ENCODE data around the gene TCF7L2. TPM values are rescaled to one million over a fixed set of nuclear protein-coding genes. Genes with fewer than 3 reads are reported as not detected.

The TCF7L2 gene
- total RNA-seq, 1 experiment from 2014 or later, result 45.2 TPM

- ChIA-PET CTCF (no interaction called here), POLR2A (no interaction called here)
- Histone ChIP-seq H3K4me1 (ENCODE audit: control insufficient read depth, insufficient read depth, low read length) (peaks cover 56% of the 10 kb centered on the region), H3K27me3 (ENCODE audit: control insufficient read depth, insufficient read depth, low read length) (no peaks in the 10 kb centered on the region), H3K36me3 (ENCODE audit: control insufficient read depth, insufficient read depth, low read length) (no peaks in the 10 kb centered on the region), H3K27ac (ENCODE audit: low read length) (peak overlapping the region; percentile 71), H3K4me3 (ENCODE audit: low read depth in 2 of 2, low read length in 2 of 2) (no peak overlapping the region), H3K9me3 (ENCODE audit: control insufficient read depth, insufficient read depth, low read depth, low read length) (no peaks in the 10 kb centered on the region)
- TF ChIP-seq POLR2AphosphoS5 (IDR thresholded peaks at IDR 0.05; ENCODE audit: low read depth, low read length) (no peak), REST (IDR thresholded peaks at IDR 0.05; ENCODE audit: insufficient read depth in 1 of 2, low read depth in 2 of 2, low read length in 1 of 2) (no peak), CTCF (IDR thresholded peaks at IDR 0.05) (no peak)
- intact Hi-C loops (cut with micrococcal nuclease; ENCODE audit: unreplicated experiment), result no loop called here
- DNase-seq (ENCODE audit: low read depth, low spot score), result no peak
- no TSS peak for BruUV-seq (replicated peaks)
- in situ Hi-C loops (cut with HindIII; ENCODE audit: low pct_unique_long_range_greater_than_20kb, low sequenced_read_pairs), result no loop called here
- ATAC-seq, result peak; percentile 19; the same call in 1 of the 2 replicates
Observed at GRCh38 chr10:113027230-113027573, 77.2 kb downstream of the TCF7L2 start.

- Histone ChIP-seq H3K27ac (ENCODE audit: low read length) (peak overlapping the region; percentile 71), H3K4me3 (ENCODE audit: low read depth in 2 of 2, low read length in 2 of 2) (no peak overlapping the region), H3K4me1 (ENCODE audit: control insufficient read depth, insufficient read depth, low read length) (peaks cover 54% of the 10 kb centered on the region), H3K9me3 (ENCODE audit: control insufficient read depth, insufficient read depth, low read depth, low read length) (no peaks in the 10 kb centered on the region), H3K36me3 (ENCODE audit: control insufficient read depth, insufficient read depth, low read length) (no peaks in the 10 kb centered on the region), H3K27me3 (ENCODE audit: control insufficient read depth, insufficient read depth, low read length) (no peaks in the 10 kb centered on the region)
- DNase-seq (ENCODE audit: low read depth, low spot score) (no peak), ATAC-seq (peak; percentile 35)
- ChIA-PET CTCF (no interaction called here), POLR2A (no interaction called here)
- intact Hi-C loops (cut with micrococcal nuclease; ENCODE audit: unreplicated experiment), result no loop called here
- BruUV-seq (replicated peaks), result no TSS peak
- in situ Hi-C loops (cut with HindIII; ENCODE audit: low pct_unique_long_range_greater_than_20kb, low sequenced_read_pairs), result no loop called here
- TF ChIP-seq SIN3A (IDR thresholded peaks at IDR 0.05; ENCODE audit: borderline replicate concordance, insufficient read depth, low read depth, low read length), result no peak
- TF ChIP-seq REST (IDR thresholded peaks at IDR 0.05; ENCODE audit: insufficient read depth in 1 of 2, low read depth in 2 of 2, low read length in 1 of 2), result no peak
- TF ChIP-seq POLR2AphosphoS5 (IDR thresholded peaks at IDR 0.05; ENCODE audit: low read depth, low read length), result no peak
- no peak for TF ChIP-seq TCF7L2 (IDR thresholded peaks at IDR 0.05; ENCODE audit: low read depth, low read length)
- TF ChIP-seq CTCF (IDR thresholded peaks at IDR 0.05), result no peak
Observed at GRCh38 chr10:113027574-113028455, 77.8 kb downstream of the TCF7L2 start.
